SH-SY5Y (cell line): Measurements from ENCODE around the gene SCAF8.

Experiments
- GATA2 ChIP-seq: IDR thresholded peaks from 2 replicates; pipeline ENCODE4 v1.6.1; 2011; ENCODE audit warnings: mild to moderate bottlenecking, low read depth, low read length
- GATA3 ChIP-seq: IDR thresholded peaks from 2 replicates; pipeline ENCODE4 v1.6.1; 2011; ENCODE audit warnings: low read depth, mild to moderate bottlenecking, low read length, moderate library complexity

SCAF8 gene

DNA sequence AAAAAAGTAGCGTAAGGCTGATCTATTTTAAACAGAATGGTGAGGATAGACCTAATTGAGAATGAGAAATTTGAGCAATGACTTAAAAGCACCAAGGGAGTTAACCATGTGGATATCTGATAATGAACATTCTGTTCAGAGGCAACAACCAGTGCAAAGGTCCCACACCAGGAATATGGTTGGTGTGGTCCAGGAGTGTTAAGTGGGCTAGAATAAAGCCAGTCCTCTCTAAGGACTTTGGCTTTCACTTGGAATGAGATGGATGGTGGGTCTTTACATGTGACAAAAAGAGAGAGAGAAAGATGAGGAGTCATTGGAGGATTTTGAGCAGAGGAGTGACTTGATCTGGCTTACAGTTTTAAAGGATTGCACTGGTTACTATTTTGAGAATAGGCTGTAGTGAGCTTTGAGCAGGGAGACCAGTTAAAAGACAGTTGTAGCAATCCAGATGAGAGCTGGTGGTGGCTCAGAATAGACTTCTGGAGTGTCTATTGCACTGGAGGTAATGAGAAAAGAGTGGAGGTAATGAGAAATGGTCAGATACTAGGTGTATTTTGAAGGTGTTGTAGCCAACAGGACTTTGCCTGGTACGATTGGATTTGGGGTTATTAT lies 89.8 kb downstream of the SCAF8 start:
- no peak for TF ChIP-seq GATA3

DNA sequence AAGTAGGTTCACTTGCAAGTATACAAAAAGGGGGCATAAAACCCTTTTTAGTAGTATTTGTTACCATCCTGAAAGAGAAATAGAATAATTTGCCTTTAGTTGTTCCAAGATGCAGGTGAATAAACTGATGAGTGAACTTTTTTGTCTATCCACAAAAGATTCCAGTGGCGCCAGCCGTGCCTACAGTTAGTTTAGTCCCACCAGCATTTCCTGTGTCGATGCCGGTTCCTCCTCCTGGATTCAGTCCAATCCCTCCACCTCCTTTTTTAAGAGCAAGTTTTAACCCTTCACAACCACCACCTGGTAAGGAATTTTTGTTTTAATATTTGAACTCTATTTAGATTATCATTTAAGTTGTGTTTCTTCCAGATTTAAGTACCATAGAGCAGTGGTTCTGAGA lies 90.9 kb downstream of the SCAF8 start:
- no peak for TF ChIP-seq GATA2
- TF ChIP-seq GATA3 = no peak

GRCh38 chr6:154829970-154830369 lies 96.8 kb downstream of the SCAF8 start:
- no peak for TF ChIP-seq GATA3

DNA sequence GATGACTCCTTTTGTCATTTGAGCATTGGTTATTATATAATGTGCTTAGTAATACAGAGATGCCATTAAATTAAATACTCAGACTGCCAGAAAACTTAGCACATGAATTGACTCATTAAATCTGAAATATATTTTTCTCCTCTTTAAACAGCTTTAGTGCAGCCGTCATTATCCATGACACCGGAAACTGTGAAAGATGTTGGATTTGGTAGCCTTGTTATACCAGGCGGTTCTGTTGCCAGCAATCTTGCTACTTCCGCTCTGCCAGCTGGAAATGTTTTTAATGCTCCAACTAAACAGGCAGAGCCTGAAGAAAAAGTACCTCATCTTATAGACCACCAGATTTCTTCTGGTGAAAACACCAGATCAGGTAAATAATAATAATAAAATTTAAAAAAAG lies 97.6 kb downstream of the SCAF8 start:
- TF ChIP-seq GATA3 (no peak), GATA2 (no peak)

- TF ChIP-seq GATA2 (no peak), GATA3 (no peak)
These were observed 102.1 kb downstream of the SCAF8 start for GRCh38 chr6:154835307-154835706.

DNA sequence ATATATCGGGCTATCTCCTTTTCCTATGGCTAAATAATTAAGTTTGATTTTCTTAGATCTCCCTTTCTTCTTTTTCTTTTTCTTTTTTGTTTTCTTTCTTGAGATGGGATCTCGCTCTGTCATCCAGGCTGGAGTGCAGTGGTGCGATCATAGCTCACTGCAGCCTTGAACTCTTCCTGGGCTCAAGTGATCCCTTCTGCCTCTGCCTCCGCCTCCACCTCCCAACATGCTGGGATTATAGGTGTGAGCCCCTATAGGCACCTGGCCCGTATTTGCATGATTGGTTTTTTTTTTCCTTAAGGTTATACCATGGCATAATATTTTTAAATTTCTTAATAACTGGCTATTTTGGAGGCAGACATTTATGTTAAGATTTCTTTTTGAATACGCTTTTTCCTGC lies 106.3 kb downstream of the SCAF8 start:
- TF ChIP-seq GATA2 (no peak), GATA3 (no peak)

GRCh38 chr6:154840363-154840762 lies 107.1 kb downstream of the SCAF8 start:
- no peak for TF ChIP-seq GATA3
- no peak for TF ChIP-seq GATA2

- TF ChIP-seq GATA3 (no peak), GATA2 (no peak)
These were observed 107.9 kb downstream of the SCAF8 start for GRCh38 chr6:154841109-154841508.

DNA sequence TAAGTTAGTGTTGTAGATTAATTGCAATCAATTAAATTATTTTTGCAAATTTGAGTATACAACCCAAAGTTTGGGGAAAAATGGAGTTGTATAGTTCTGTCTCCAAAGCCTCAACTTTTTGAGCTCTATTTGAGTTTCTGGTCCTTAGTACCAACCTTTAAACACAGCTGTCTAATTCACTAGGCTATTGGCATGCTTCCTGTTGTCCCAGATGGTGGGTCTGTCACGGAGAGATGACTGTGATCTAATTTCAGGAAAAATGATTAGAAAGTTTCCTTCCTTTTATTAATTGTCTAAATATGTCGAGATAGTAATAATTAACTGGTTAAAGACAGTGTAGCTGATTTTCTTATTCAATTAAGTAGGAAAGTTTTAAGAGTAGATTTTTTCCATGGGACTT lies 109.6 kb downstream of the SCAF8 start:
- TF ChIP-seq GATA2 (no peak), GATA3 (no peak)

GRCh38 chr6:154847318-154847717 lies 114.1 kb downstream of the SCAF8 start:
- TF ChIP-seq GATA3 (no peak), GATA2 (no peak)

- TF ChIP-seq GATA2 (no peak), GATA3 (no peak)
These were observed 115.4 kb downstream of the SCAF8 start for GRCh38 chr6:154848580-154848979.

DNA sequence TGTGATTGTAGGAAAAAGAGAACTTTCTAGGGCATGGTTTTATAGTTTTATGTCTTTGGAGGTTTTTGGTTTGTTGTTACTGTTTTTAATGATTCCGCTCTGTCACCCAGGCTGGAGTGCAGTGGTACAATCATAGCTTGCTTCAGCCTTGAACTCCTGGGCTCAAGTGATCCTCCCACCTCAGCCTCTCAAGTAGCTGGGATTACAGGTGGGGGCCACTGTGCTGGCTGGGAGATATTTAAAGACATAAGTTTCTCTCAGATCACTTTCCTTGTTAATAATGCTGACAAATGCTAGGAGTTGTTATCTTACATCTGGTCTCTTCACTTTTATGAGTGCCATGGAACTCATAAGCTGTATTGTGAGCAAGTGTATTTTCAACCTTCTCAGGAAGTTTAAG lies 116.3 kb downstream of the SCAF8 start:
- TF ChIP-seq GATA3 (no peak), GATA2 (no peak)

DNA sequence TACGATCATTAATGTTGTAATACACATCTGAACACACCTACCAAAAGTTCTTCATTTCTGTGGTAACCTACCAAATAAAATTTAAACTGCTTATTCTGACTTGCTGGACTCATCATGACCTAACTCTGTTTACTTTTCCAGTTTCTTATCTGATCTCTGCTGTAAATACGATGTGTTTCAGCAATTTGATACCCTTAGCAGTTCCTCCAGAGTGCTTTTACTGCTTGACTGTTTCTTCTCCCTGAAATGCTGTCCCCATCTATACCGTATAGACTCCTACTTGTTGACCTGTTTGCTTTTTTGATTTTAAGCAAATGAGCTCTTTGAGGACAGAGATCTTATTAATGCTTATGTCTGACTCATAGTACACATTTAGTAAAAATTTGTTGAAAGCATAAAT lies 119.5 kb downstream of the SCAF8 start:
- TF ChIP-seq GATA2 = no peak
- TF ChIP-seq GATA3 = no peak

DNA sequence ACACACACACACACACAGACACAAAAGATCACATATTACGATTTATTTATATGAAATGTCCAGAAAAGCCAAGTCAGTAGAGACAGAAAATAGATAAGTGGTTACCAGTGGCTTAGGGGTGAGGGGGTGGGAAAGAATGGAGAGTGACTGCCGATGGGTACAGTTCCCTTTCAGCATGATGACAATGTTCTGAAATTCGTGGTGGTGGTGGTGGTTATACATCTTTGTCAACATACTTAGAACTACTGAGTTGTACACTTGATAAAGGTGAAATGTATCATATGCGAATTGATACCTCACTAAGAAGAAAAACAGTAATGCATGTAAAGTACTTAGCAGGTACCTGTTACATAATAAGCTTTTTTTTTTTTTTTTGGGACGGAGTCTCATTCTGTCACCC lies 124.3 kb downstream of the SCAF8 start:
- TF ChIP-seq GATA2 = no peak
- TF ChIP-seq GATA3 = no peak

DNA sequence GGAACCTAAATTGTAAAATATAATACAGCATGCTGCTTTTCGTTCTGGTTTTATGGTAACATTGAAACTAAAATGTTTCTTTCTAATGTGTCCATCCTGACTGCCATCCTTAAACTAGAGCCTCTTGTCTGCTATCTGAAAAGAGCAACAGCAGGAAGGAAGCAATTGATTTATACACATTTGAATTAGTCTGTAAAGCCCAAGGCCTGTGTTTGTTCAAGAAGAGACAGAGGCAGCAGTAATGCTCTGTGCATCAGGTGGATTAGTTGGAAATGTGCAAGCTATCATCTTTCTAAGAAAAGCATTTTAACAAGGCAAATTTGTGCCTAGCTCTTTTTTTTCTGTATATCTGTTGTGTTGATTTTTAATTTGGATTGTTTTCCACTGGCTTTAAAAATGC lies 128.6 kb downstream of the SCAF8 start:
- TF ChIP-seq GATA2 (no peak), GATA3 (no peak)

DNA sequence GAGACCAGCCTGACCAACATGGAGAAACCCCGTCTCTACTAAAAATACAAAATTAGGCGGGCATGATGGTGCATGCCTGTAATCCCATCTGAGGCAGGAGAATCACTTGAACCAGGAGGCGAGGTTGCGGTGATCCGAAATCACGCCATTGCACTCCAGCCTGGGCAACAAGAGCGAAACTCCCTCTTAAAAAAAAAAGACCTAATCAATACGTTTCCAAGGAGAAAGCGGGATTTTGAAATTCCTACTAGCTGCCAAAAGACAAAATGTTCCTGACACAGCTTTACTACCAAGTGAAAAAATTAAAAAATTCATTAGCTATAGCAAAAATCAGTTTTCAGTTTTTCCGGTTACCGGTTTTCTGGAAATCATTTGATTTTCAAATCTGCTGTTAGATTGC lies 129.3 kb downstream of the SCAF8 start:
- TF ChIP-seq GATA3 (no peak), GATA2 (no peak)

GRCh38 chr6:154864066-154864430 lies 130.8 kb downstream of the SCAF8 start:
- no peak for TF ChIP-seq GATA3
- TF ChIP-seq GATA2 = no peak
